DOHH2 (cell line): Measurements from ENCODE around the gene KANSL3.

Experiments
- H3F3A ChIP-seq: fragments of 200-600 bp; sonication (generic), shearing (Covaris generic); 2 replicates; pipeline ENCODE4 v1.6.0; 2016; ENCODE audit warnings: antibody characterized with exemption, mild to moderate bottlenecking; ENCODE audit not compliant: control insufficient read depth, insufficient read depth
- H3K27ac ChIP-seq: fragments of 200-600 bp; sonication (generic); 2 replicates; pipeline ENCODE4 v1.5.1; 2014; ENCODE audit warnings: low read depth, mild to moderate bottlenecking, low read length, moderate library complexity
- H3K27me3 ChIP-seq: fragments of 200-600 bp; sonication (generic); 2 replicates; pipeline ENCODE4 v1.6.1; 2014; ENCODE audit warnings: mild to moderate bottlenecking, low read length, mixed read lengths; ENCODE audit not compliant: control insufficient read depth
- H3K36me3 ChIP-seq: fragments of 200-600 bp; sonication (generic); 2 replicates; pipeline ENCODE4 v1.6.1; 2014; ENCODE audit warnings: mild to moderate bottlenecking, low read length, moderate library complexity, mixed read lengths; ENCODE audit not compliant: control insufficient read depth
- H3K4me1 ChIP-seq: fragments of 200-600 bp; sonication (generic); 2 replicates; pipeline ENCODE4 v1.6.1; 2014; ENCODE audit warnings: mild to moderate bottlenecking, low read length, mixed read lengths; ENCODE audit not compliant: control insufficient read depth
- H3K4me2 ChIP-seq: fragments of 200-600 bp; sonication (generic); 2 replicates; pipeline ENCODE4 v1.6.0; 2014; ENCODE audit warnings: mild to moderate bottlenecking, low read length, moderate library complexity
- H3K4me3 ChIP-seq: fragments of 200-600 bp; sonication (generic); 2 replicates; pipeline ENCODE4 v1.5.1; 2014; ENCODE audit warnings: mild to moderate bottlenecking, low read length, mixed read lengths
- H3K79me2 ChIP-seq: fragments of 200-600 bp; sonication (generic); 2 replicates; pipeline ENCODE4 v1.6.1; 2014; ENCODE audit warnings: mild to moderate bottlenecking, low read length, mixed read lengths; ENCODE audit not compliant: control insufficient read depth
- H3K9me2 ChIP-seq: fragments of 200-600 bp; sonication (generic); replicated peaks from 2 replicates; pipeline ENCODE4 v1.6.1; 2014; ENCODE audit warnings: mild to moderate bottlenecking, low read length, mixed read lengths; ENCODE audit not compliant: control insufficient read depth
- H3K9me3 ChIP-seq: fragments of 200-600 bp; sonication (generic); 2 replicates; pipeline ENCODE4 v1.6.1; 2014; ENCODE audit warnings: antibody characterized with exemption, low read length, mixed read lengths; ENCODE audit not compliant: control insufficient read depth, insufficient read depth
- H4K20me1 ChIP-seq: fragments of 200-600 bp; sonication (generic); 2 replicates; pipeline ENCODE4 v1.6.0; 2014; ENCODE audit warnings: low read depth, mild to moderate bottlenecking, antibody characterized with exemption, low read length, moderate library complexity; ENCODE audit not compliant: control insufficient read depth, insufficient read depth
- EZH2phosphoT487 ChIP-seq: fragments of 200-600 bp; sonication (generic); IDR thresholded peaks from 2 replicates; pipeline ENCODE4 v1.6.1; 2017; ENCODE audit warnings: borderline replicate concordance, mild to moderate bottlenecking, antibody characterized with exemption, low read length, moderate library complexity, mixed read lengths
- TF ChIP-seq, protein P1 (sequence below): fragments of 200-600 bp; sonication (generic); IDR thresholded peaks from one replicate; pipeline ENCODE4 v1.5.1; 2014; ENCODE audit warnings: antibody characterized with exemption, mild to moderate bottlenecking, low read depth, low read length; ENCODE audit not compliant: poor library complexity, severe bottlenecking

KANSL3 gene

DNA sequence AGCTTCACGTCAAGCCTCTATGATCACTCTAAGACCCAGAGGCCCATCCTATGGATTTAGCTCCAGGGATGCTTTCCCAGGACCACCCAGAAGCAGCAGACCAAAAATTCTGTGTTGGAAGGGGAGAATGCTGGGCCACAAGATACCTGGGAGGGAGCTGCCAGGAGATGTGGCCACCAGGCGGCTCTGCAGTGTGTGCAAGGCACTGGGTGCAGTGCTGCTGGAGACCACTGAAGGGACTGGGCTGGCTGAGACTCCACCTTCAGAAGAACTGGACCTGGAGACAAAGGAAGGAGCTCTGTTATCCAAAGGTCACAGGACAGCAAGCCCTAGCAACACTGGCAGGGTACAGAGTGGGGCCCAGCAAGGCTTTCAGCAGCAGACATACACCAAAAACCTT lies 34.0 kb downstream of the KANSL3 start:
- TF ChIP-seq, protein P1, sequence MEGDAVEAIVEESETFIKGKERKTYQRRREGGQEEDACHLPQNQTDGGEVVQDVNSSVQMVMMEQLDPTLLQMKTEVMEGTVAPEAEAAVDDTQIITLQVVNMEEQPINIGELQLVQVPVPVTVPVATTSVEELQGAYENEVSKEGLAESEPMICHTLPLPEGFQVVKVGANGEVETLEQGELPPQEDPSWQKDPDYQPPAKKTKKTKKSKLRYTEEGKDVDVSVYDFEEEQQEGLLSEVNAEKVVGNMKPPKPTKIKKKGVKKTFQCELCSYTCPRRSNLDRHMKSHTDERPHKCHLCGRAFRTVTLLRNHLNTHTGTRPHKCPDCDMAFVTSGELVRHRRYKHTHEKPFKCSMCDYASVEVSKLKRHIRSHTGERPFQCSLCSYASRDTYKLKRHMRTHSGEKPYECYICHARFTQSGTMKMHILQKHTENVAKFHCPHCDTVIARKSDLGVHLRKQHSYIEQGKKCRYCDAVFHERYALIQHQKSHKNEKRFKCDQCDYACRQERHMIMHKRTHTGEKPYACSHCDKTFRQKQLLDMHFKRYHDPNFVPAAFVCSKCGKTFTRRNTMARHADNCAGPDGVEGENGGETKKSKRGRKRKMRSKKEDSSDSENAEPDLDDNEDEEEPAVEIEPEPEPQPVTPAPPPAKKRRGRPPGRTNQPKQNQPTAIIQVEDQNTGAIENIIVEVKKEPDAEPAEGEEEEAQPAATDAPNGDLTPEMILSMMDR = no peak
- TF ChIP-seq EZH2phosphoT487 = no peak
- Histone ChIP-seq H3K4me1 (no peaks in the 10 kb centered on the region), H3K4me2 (no peak overlapping the region), H3K9me3 (no peaks in the 10 kb centered on the region), H3K27ac (no peak overlapping the region), H3K36me3 (peaks cover 96% of the 10 kb centered on the region), H3K79me2 (no peaks in the 10 kb centered on the region), H3K9me2 (no peaks in the 10 kb centered on the region), H3K4me3 (no peak overlapping the region), H3K27me3 (no peaks in the 10 kb centered on the region), H4K20me1 (peaks cover 4% of the 10 kb centered on the region; the same call in 1 of the 2 replicates), H3F3A (no peaks in the 10 kb centered on the region)

DNA sequence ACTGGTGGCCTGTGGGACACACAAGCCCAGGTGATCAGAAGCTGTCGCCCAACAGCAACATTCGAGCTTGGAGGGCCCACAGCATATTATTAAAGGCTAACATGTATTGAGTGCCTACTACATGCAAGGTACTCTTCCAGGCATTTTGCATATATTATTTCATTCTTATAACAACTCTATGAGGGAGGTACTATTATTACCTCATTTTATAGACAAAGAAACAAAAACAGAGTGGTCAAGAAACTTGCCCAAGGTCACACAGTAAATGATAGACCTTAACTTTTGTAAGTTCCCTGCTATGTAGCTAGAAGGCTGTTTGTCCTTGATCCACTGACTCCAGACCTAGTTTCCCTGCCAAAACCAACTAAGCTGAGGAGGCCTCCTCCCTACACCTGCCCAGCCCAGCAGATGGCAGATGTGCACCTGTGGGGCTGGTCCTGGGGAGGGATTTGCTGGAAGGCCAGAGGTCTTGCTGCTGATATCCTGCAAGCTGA lies 35.7 kb downstream of the KANSL3 start:
- H3K4me2 ChIP-seq = no peak overlapping the region
- peaks cover 92% of the 10 kb centered on the region for H3K36me3 ChIP-seq
- H3K9me3 ChIP-seq = no peaks in the 10 kb centered on the region
- no peaks in the 10 kb centered on the region for H3K4me1 ChIP-seq
- H3K27ac ChIP-seq = no peak overlapping the region
- no peaks in the 10 kb centered on the region for H3K27me3 ChIP-seq
- no peaks in the 10 kb centered on the region for H3F3A ChIP-seq
- no peaks in the 10 kb centered on the region for H3K9me2 ChIP-seq
- no peak overlapping the region for H3K4me3 ChIP-seq
- TF ChIP-seq, protein P1 = no peak
- no peak for TF ChIP-seq EZH2phosphoT487
- peaks cover 7% of the 10 kb centered on the region; the same call in 1 of the 2 replicates for H4K20me1 ChIP-seq
- H3K79me2 ChIP-seq = no peaks in the 10 kb centered on the region

DNA sequence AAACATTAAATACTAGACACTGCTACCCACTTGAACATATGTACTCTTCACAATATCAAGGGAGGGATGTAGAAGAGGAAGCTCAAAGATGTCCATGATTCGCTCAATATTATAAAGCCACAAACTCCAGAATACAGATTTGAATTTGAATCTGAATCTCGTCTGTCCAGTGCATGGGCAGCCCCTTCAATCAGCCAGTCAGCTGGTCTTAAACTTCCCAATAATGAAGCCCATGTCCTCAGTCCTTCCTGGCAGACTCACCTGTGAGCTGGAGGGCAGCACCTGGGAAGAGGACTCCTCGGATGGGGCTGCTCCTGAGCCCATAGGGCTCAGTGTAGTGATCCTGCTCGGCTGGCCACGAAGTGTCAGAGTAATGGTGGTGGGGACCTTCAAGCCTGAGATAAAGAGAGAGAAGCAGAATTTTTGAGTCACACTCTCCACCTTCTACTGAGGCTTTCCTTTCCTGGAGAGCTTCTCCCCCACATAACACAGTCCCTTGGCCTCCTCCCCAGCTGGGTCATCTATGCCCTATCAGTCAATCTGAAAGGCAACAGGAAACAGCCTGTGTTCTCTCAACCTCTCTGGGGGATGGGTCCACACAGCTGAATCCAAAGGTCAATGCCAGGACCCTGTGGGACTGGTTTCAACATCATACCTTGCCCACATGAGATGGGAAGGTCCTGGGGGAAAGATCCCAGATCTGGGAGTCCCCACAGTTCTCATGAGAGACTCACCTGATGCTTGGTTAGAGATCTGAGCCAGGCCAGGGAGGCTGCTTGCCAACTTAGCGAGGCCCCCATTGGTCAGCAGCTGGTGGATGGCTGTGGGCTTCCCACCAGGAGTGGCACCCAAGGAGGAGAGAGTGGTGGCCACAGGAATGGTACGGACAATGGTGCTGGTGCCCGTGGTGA lies 36.5 kb downstream of the KANSL3 start:
- H3K4me3 ChIP-seq = no peak overlapping the region
- H3K27ac ChIP-seq = no peak overlapping the region
- H3K9me2 ChIP-seq = no peaks in the 10 kb centered on the region
- H3K36me3 ChIP-seq = peaks cover 91% of the 10 kb centered on the region
- H3K4me1 ChIP-seq = no peaks in the 10 kb centered on the region
- no peaks in the 10 kb centered on the region for H3K27me3 ChIP-seq
- H3K4me2 ChIP-seq = no peak overlapping the region
- TF ChIP-seq, protein P1 = no peak
- no peak for TF ChIP-seq EZH2phosphoT487
- H4K20me1 ChIP-seq = peaks cover 7% of the 10 kb centered on the region; the same call in 1 of the 2 replicates
- H3F3A ChIP-seq = no peaks in the 10 kb centered on the region
- no peaks in the 10 kb centered on the region for H3K9me3 ChIP-seq
- no peaks in the 10 kb centered on the region for H3K79me2 ChIP-seq
